Renal pelvis (tissue), 4 donors: ENCODE measurements around the gene UQCC5. TPM values are rescaled to one million over a fixed set of nuclear protein-coding genes. Genes with fewer than 3 reads are reported as not detected.

ENCODE experiments used
- DNase-seq: peaks from one replicate; pipeline ENCODE4 v3.0.0-alpha.2; 2013
- polyA plus RNA-seq, 3 donors: library from polyadenylated mRNA; unstranded; fragments of 120-200 nt; gene quantifications; one replicate each; pipeline ENCODE4 v1.2.1, GENCODE V29; 2013; ENCODE audit not compliant: insufficient read length in 3 of 3

The UQCC5 gene
- polyA plus RNA-seq, 3 donors, result 20.5 to 23.9 (median 23.6) TPM

DNA sequence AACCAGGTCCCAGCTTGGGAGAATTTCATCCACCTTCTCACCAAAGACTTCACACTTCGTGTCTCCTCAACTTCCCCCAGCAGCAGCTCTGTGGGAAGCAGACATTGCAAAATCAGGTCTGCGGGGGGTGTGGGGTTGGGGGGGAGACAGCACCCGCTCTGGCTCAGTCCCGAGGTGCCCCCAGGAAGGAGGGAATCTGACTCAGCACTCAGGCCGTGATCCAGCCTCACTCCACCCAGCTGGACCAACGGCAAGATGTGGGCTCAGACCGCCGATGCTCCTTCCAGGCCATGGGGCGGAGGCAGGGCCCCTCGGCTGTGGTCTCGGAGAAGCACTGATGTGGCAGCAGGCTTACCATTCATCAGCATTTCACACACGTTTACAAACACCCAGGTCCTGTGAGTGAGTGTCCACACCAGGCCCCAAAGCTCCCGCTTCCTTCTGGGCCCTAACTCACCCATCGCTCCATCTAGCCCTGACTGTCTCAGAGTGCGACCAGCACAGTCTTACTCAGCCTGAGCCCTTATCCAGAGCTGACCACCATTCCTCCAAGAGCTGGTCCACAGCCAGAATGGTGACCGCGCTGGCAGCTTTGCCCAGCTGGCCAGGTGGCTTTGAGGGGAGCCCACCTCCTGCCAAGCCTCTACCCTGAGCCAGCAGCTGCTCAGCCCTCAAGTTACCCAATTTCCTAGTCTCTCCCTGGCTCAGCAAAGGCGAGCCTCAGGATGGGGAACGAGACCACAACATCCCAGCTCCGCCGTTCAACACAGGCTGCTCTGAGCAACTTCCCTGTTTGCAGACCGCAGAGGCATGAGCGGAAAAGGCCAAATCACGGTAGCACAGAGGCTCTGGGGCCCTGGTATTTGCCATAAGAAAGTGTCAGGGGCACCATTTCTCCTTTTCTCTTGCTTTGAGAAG is 38.0 kb upstream of the UQCC5 start:
- DNase-seq, result no peak

DNA sequence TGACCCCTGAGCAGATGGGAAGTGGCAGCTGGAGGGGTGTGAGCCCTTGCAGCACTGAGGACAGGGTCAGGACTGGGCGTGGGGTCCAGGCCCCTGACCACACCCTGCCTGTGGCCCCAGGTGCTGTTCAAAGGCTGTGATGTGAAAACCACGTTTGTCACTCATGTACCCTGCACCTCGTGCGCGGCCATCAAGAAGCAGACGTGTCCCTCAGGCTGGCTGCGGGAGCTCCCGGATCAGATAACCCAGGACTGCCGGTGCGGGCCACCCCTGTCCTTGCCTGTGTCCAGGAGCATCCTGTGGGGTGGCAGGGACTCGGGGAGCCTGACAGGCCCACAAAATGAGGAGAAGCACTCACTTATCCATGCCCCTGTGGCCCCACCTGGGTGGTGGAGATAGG is 35.4 kb upstream of the UQCC5 start:
- no peak for DNase-seq

DNA sequence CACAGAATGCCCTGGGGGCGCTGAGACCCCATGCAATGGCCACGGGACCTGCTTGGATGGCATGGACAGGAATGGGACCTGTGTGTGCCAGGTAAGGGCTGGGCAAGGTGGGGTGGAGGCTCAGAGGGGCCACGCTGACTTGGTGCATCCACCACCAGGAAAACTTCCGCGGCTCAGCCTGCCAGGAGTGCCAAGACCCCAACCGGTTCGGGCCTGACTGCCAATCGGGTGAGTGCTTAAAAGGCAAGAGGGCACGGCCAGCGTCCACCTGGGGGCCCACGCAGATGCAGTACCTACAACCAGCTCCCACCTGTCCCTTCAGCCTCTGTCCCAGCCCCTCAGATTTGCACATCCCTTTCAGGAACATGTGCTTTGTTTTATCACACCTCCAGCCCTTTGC is 34.4 kb upstream of the UQCC5 start:
- DNase-seq, result no peak

DNA sequence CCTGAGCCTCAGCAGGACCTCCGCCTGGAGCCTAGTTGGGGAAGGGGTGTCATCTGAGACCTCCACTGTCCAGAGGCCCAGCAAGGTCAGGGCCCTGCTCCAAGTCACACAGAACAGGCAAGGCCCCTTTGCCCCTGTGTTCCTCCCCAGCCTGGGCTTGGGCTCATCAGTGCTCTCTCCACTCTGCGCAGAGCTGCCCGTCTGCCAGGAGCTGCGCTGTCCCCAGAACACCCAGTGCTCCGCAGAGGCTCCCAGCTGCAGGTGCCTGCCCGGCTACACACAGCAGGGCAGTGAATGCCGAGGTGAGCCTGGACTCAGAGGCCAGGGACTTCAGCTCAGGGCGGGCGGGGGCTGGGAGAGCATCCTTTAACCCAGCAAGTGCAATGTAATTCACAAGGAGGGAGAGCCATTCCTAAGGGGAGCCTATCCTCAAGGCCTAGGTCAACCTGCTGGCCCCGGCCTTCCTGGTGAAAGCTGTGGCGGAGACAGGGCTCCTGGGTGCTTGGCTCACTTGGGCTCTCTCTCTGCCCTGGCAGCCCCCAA is 33.5 kb upstream of the UQCC5 start:
- no peak for DNase-seq

DNA sequence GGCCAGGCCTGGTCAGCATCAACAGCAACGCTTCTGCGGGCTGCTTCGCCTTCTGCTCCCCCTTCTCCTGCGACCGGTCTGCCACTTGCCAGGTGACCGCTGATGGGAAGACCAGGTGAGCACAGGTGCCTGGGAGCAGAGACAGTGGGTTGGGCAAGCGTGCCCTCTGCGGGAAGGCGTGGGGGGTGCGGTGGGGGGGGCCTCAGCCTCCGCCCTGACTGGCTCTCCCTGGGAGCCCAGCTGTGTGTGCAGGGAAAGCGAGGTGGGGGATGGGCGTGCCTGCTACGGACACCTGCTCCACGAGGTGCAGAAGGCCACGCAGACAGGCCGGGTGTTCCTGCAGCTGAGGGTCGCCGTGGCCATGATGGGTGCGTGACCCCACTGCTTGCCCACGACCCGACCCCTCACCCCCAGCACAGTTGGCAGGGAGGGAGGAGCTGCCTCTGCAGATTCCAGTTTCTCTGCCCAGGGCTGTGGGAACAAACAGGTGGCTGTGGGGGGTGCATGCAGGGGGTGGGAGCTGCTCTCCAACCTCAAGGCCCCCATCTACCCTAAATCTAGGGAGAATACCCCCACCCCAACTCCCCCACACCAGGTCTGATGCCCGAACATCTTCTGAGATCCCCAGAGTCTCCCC is 32.5 kb upstream of the UQCC5 start:
- no peak for DNase-seq

DNA sequence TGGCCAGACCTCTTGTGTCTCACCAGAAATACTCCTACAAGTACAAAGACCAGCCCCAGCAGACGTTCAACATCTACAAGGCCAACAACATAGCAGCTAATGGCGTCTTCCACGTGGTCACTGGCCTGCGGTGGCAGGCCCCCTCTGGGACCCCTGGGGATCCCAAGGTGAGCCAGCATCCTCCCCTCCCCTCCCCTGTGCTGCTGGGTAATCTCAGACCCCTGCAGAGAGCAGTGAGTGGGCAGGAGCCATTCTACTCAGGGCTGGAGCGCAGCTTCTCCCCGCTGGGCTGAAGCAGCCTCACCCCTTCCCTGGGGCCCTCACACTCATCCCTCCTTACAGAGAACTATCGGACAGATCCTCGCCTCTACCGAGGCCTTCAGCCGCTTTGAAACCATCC is 31.4 kb upstream of the UQCC5 start:
- no peak for DNase-seq

DNA sequence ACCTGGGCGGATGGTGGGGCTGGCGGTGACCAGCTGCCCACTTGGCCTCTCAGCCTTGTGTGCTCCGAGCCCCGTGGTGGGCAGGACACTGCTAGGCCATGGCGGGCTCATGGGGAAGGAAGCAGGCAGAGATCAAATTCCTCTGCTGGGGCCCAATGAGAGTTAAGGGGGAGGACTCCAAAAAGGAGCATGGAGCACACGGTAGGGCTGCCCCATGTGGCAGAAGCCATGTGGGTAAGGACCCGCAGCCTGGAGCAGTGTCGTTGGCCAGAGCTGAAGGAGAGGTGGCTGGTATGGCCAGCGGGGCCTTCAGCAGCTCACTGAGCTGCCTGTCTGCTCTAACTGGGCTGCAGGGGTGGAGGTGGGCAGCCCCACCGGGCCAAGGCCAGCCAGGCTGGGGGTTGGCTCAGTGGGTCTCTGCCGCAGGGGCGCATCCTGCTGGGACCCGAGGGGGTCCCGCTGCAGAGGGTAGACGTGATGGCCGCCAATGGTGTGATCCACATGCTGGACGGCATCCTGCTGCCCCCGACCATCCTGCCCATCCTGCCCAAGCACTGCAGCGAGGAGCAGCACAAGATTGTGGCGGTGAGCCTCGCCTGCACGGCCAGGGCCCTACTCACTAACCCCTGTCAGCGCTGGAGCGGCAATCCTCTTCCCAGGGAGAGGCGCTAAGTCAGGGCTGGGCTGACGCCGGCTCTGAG is 30.0 kb upstream of the UQCC5 start:
- DNase-seq, result no peak

DNA sequence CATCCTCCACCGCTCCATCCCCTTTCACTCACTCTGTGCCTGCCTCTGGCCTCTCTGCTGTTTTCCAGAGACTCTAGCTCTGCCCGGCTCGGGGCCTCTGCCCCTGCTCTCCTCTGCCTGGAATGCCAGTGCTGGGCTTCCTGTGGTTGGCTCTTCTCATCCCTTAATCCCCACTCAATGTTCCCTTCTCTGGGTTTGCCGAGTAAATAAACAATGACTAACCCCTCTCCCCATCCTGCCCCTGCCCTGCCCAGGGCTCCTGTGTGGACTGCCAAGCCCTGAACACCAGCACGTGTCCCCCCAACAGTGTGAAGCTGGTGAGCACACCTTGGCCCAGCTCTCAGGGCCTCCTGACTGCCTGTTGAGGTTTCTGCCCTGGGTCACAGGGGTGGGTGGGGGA is 29.0 kb upstream of the UQCC5 start:
- DNase-seq, result no peak

DNA sequence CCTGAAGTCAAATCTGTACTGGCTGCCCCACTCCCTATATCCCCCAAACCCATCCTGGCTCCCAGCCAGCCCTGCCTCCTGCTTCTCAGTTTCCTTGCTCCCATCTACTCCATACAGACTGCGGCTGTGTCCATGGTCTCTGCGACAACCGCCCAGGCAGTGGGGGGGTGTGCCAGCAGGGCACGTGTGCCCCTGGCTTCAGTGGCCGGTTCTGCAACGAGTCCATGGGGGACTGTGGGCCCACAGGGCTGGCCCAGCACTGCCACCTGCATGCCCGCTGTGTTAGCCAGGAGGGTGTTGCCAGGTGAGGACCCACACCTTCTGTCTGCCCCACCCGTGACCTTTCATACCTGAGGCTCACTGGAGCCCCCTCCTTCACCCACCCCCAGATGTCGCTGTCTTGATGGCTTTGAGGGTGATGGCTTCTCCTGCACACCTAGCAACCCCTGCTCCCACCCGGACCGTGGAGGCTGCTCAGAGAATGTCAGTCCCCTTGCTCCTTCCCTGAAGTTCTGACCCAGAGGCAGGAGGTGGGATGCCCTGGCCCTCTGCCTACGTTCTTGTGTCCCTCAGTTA is 26.6 kb upstream of the UQCC5 start:
- DNase-seq, result no peak

DNA sequence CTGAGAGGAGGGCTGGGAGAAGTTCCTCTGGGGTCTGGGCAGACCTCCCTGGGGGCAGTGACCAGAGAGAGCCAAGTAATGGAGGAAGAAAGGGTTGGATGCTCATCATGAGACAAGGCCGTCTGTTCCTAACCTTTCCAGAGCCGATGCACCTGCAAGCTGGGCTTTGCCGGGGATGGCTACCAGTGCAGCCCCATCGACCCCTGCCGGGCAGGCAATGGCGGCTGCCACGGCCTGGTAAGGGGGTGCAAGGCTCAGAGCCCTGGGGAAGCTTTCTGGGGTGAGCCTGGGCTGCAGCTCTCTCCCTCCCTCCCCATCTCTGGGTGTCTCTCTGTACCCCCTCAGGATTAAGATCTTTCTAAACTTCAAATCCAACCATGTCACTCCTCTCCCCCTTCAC is 24.9 kb upstream of the UQCC5 start:
- DNase-seq, result no peak

DNA sequence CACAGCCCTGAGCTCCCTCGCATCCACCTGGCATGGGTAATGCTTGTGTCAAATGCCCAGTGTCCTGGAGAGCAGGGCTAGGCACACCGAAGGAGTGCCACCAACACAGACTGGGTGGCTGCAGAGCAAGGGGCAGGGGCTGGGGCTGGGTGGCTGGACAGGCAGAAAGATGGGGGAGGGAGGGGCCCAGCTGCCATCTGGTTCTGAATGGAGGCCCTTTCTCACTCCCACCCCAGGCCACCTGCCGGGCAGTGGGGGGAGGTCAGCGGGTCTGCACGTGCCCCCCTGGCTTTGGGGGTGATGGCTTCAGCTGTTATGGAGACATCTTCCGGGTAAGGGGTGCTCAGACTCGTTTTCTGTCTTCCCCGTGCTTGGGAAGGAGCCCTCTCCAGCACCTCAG is 24.3 kb upstream of the UQCC5 start:
- no peak for DNase-seq

DNA sequence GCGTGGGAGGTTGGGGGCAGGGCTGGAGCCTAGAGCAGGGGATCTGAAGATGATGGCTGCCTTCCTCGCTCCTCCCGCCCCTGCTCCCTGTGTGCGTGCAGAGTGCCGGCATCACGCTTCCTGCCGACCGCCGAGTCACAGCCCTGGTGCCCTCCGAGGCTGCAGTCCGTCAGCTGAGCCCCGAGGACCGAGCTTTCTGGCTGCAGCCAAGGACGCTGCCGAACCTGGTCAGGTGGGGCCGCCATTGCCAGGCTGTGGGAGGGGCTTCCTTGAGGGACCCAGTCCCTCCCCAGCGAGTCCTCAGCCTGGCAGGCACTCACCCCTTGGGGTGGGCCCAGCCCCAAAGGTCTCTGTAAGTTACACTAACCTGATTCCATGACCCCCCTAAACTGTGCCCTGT is 23.7 kb upstream of the UQCC5 start:
- DNase-seq, result no peak

DNA sequence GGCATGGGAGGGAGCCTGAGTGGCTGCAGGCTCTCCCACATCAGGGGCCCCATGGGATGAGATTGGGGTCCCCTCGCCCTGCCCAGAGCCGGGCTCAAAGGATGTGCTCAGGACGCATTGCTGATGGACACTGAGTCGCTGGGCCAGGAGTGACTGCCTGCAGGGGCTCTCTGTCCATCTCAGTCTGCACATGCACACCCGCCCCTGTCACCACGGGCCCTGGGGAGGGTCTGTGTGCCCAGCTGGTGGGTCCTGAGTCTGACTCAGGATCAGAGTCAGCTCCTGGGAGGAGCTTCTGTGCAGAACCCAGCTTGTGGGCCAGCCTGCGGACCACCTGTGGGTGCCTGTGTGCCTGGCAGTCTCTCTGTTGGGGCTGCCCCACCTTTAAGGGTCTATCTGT is 23.1 kb upstream of the UQCC5 start:
- no peak for DNase-seq

DNA sequence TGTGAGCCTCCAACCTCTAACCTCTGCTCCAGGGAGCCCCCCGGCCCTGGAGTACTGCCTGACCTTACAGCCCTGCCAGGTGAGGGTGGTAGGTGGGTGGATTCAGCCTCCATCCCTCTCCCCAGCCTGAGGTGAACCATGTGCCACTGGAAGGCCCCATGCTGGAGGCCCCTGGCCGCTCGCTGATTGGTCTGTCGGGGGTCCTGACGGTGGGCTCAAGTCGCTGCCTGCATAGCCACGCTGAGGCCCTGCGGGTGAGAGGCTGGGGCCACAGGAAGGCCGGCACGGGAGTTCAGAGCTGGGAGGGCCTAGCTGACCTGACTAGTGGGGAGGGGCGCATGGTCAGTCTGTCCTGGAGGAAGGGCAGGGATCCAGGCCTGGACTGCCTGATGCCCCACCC is 21.8 kb upstream of the UQCC5 start:
- no peak for DNase-seq

DNA sequence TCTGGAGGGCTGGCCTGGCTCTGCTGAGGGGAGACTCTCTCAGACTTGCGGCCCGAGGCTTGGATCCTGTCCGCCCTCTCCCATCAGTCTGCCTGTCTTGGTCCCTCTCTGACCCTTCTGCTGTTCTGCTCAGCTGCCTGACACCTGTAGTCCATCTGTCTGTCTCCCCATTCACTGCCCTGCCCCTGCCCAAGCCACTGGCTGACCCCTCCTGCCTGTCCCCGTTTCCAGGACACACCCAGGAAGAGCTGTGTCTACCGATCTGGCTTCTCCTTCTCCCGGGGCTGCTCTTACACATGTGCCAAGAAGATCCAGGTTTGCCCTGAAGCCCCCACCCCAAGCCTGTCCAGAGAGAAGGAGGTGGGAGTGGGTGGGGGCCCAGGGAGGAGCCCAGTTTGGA is 21.2 kb upstream of the UQCC5 start:
- no peak for DNase-seq

DNA sequence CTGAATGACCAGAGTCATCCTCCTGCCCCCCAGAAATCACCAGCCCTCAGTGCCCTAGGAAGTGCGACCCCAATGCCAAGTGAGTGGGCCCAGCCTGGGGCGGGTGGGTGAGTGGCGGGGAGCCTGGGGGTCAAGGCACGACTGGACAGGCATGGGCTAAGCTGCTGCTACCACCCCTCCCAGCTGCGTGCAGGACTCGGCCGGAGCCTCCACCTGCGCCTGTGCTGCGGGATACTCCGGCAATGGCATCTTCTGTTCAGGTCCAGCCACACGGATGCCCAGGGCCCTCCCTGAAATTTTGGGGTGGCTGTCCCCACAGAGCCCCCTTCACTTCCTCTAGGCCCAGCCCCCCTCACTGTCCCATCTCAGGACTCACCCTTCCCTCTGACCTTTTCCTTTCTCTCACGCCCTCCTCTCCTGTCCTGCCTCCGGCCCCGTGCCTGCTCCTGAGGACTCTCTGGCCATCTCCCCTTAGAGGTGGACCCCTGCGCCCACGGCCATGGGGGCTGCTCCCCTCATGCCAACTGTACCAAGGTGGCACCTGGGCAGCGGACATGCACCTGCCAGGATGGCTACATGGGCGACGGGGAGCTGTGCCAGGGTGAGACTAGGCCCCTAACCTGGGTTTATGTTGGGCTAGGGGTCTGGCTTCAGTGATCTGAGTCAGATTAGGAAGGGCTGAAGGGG is 19.8 kb upstream of the UQCC5 start:
- DNase-seq, result no peak

DNA sequence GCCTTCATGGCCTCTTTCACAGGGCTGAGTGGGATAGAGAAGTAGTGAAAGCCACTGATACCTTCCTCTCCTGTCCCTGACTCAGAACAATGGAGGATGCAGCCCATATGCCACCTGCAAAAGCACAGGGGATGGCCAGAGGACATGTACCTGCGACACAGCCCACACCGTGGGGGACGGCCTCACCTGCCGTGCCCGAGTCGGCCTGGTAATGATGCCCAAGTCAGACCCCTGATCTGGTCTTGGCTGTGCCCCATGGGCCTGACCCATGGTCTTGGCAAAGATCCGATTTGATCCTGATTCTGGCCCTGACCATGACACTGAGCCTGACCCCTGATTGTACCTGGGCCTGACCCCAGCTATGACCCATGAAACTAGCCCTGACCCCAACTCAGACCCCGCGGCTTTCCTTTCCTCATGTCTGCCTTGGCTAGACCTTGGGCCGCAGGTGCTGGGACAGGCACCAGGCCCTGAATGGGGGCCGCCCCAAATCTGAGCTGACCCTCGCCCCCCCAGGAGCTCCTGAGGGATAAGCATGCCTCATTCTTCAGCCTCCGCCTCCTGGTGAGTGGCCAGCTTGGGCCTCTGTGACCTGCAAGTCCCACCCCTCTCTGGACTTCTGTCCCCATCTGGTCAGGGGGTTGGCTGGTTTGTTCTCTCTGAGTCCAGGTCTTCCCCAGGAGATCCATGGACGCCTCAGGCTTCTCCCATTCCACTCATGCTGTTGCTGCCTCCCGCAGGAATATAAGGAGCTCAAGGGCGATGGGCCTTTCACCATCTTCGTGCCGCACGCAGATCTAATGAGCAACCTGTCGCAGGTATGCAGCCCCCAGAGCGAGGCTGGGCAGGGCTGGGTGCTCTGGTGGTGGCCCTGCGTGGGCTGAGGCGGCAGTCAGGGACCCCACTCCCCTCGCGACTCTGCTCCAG is 18.3 kb upstream of the UQCC5 start:
- no peak for DNase-seq

DNA sequence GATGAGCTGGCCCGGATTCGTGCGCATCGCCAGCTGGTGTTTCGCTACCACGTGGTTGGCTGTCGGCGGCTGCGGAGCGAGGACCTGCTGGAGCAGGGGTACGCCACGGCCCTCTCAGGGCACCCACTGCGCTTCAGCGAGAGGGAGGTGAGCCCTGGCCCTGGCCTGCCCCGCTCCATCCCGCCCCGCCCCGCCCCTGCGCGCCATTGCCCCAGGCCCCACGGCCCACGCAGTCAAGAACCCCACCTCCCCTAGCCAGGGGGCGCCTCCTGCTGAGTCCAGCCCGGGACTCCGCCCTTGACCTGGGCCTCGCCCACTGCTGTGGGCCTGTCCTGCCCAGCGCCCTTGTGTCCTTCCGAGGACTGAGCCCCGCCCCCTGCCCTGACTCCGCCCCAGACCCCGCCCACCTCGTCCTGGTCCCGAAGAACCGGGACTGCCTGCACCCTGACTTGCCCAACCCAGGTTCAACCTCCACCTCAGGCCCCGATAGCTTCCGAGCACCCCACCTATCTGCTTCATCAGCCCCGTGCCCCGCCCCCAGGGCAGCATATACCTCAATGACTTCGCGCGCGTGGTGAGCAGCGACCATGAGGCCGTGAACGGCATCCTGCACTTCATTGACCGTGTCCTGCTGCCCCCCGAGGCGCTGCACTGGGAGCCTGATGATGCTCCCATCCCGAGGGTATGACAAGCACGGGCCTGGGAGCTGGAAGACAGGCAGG is 17.5 kb upstream of the UQCC5 start:
- DNase-seq, result no peak

DNA sequence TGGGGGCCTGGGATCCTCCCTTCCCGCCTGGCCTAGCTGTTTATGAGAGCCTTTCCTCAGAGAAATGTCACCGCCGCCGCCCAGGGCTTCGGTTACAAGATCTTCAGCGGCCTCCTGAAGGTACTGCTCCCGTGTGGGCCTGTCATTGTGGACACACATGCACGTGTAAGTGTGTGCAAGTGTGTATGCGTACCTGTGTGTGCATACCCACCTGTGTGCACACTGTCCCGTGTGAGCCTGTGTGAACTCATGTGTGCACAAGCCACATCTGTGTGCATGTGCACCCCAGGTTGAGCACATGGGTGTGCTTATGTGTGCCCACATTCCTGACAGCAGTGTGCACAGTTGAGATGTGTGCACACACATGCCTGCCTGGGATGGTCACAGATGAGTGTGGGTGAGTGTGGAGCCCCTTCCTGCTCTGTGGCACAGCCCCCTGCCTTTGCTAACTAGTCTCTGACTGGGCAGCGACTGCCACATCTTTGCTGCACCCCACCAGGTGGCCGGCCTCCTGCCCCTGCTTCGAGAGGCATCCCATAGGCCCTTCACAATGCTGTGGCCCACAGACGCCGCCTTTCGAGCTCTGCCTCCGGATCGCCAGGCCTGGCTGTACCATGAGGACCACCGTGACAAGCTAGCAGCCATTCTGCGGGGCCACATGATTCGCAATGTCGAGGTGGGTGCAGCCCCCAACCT is 16.8 kb upstream of the UQCC5 start:
- DNase-seq, result no peak
